K562 (cell line): ENCODE results near the gene LBHD1. TPM values are rescaled to one million over a fixed set of nuclear protein-coding genes. Genes with fewer than 3 reads are reported as not detected.
A peak's percentile ranks its signal among the peaks of the same experiment; 100 is the strongest.

Source experiments
- ATF2 ChIP-seq: sonication (generic); formaldehyde crosslinking; IDR thresholded peaks from 2 replicates; pipeline ENCODE4 v1.8.1; 2022; ENCODE audit warnings: missing genetic modification reagents
- ATF6 ChIP-seq: sonication (generic); formaldehyde crosslinking; IDR thresholded peaks from 2 replicates; pipeline ENCODE4 v1.4.0; 2020; ENCODE audit warnings: mild to moderate bottlenecking, missing genetic modification reagents
- FOSL1 ChIP-seq: fragments of 200-800 bp; sonication (Bioruptor generic); conservative IDR thresholded peaks from 2 replicates; pipeline ENCODE4 v1.6.1; 2016; ENCODE audit warnings: missing genetic modification characterization, missing compliant biosample characterization
- GMEB1 ChIP-seq: fragments of 250-450 bp; sonication (Bioruptor Pico); IDR thresholded peaks from 2 replicates; pipeline ENCODE4 v1.4.0; 2020; ENCODE audit warnings: mild to moderate bottlenecking
- HNRNPK ChIP-seq: fragments of 200-400 bp; formaldehyde crosslinking; IDR thresholded peaks from one replicate; pipeline ENCODE4 v1.6.1; 2018; ENCODE audit warnings: mild to moderate bottlenecking, low read depth, low read length; ENCODE audit not compliant: poor library complexity, severe bottlenecking
- KLF13 ChIP-seq: fragments of 450-650 bp; IDR thresholded peaks from 2 replicates; pipeline ENCODE4 v1.6.1; 2016; ENCODE audit warnings: missing genetic modification characterization, low read depth, mild to moderate bottlenecking, missing compliant biosample characterization, moderate library complexity, borderline replicate concordance
- NCOA1 ChIP-seq: fragments of 450-650 bp; IDR thresholded peaks from 2 replicates; pipeline ENCODE4 v1.6.1; 2016; ENCODE audit warnings: low read depth
- PML ChIP-seq: IDR thresholded peaks from 2 replicates; pipeline ENCODE4 v1.6.1; 2012; ENCODE audit warnings: low read length, inconsistent platforms
- POLR2H ChIP-seq: IDR thresholded peaks from 2 replicates; pipeline ENCODE4 v1.6.1; 2016; ENCODE audit warnings: missing genetic modification characterization, low read depth, mild to moderate bottlenecking, control low read depth, missing compliant biosample characterization, moderate library complexity
- RB1 ChIP-seq: fragments of 450-650 bp; IDR thresholded peaks from 2 replicates; pipeline ENCODE4 v1.6.1; 2017; ENCODE audit warnings: low read depth, mild to moderate bottlenecking
- RBFOX2 ChIP-seq: fragments of 200-400 bp; formaldehyde crosslinking; IDR thresholded peaks from 2 replicates; pipeline ENCODE4 v1.6.1; 2017; ENCODE audit warnings: low read depth, mild to moderate bottlenecking, low read length, moderate library complexity
- RBM14 ChIP-seq: fragments of 200-400 bp; formaldehyde crosslinking; IDR thresholded peaks from 2 replicates; pipeline ENCODE4 v1.6.1; 2018; ENCODE audit warnings: low read depth, mild to moderate bottlenecking, low read length, moderate library complexity, borderline replicate concordance; ENCODE audit not compliant: insufficient read depth
- SFPQ ChIP-seq: fragments of 200-400 bp; formaldehyde crosslinking; IDR thresholded peaks from 2 replicates; pipeline ENCODE4 v1.6.1; 2017; ENCODE audit warnings: mild to moderate bottlenecking, low read depth, low read length, moderate library complexity
- SUPT5H ChIP-seq: fragments of 450-650 bp; IDR thresholded peaks from 2 replicates; pipeline ENCODE4 v1.6.1; 2016
- XRCC4 ChIP-seq: IDR thresholded peaks from one replicate; pipeline ENCODE4 v1.6.1; 2011; ENCODE audit not compliant: insufficient read depth, insufficient read length; ENCODE audit errors: extremely low read depth
- YY1 ChIP-seq, 3 experiments: IDR thresholded peaks; 2 replicates each; pipeline ENCODE4 v1.6.1; 2011; ENCODE audit warnings: low read length in 2 of 3, mild to moderate bottlenecking in 2 of 3, moderate library complexity in 2 of 3, borderline replicate concordance in 1 of 3, control low read depth in 1 of 3, low read depth in 1 of 3; ENCODE audit not compliant: insufficient read depth in 3 of 3, insufficient replicate concordance in 2 of 3, control insufficient read depth in 1 of 3, insufficient read length in 1 of 3; ENCODE audit errors: extremely low read depth in 1 of 3
- ZNF239 ChIP-seq: fragments of 250-450 bp; sonication (Bioruptor Pico); IDR thresholded peaks from 2 replicates; pipeline ENCODE4 v1.4.0; 2020; ENCODE audit warnings: mild to moderate bottlenecking
- ZNF766 ChIP-seq: fragments of 200-800 bp; sonication (Bioruptor generic); conservative IDR thresholded peaks from 2 replicates; pipeline ENCODE4 v1.6.1; 2016; ENCODE audit warnings: missing genetic modification characterization, missing compliant biosample characterization
- polyA plus RNA-seq, 8 experiments: library from polyadenylated mRNA; depleted of rRNA in 4 of 8; stranded (reverse) in 5 of 8; unstranded in 3 of 8; fragments of >200 nt; fragmentation: Nextera tagmentation in 2 of 8; fragmentation: Illumina TruSeq in 1 of 8; extraction: Ambion mirVana in 2 of 8; extraction: Trizol in 1 of 8; gene quantifications; 2 replicates each; pipeline versions ENCODE4 v1.2.1 to v1.2.3, GENCODE V29; 2011 to 2014; ENCODE audit warnings: inconsistent platforms in 1 of 8, missing spikeins in 1 of 8
- total RNA-seq, 7 experiments: library from RNA; depleted of rRNA in 6 of 7; stranded (reverse); fragments of >200 nt in 6 of 7; fragmentation: Illumina TruSeq in 2 of 7; extraction: Trizol in 2 of 7; gene quantifications; 2 replicates each; pipeline versions ENCODE4 v1.2.1 to v1.2.3, GENCODE V29; 2011 to 2021; ENCODE audit warnings: low replicate concordance in 1 of 7

Gene LBHD1
- total and polyA plus RNA-seq, 9 of the 15 experiments (the other 6 are each of a cell fraction or from before 2014, with no cell fraction given), result 2.6 to 28.0 (median 12.5) TPM

- TF ChIP-seq ZNF239 (no peak), RB1 (peak; percentile 68), PML (peak; percentile 57; the same call in 1 of the 2 replicates), XRCC4 (no peak), RBFOX2 (peak; percentile 89), GMEB1 (CRISPR knock-in tag) (peak; percentile 47; the same call in 1 of the 2 replicates), RBM14 (0 out of 2 replicates have a peak, but pooled peaks have one; percentile 47), POLR2H (tag) (peak; percentile 54), ZNF766 (0 out of 2 replicates have a peak, but pooled peaks have one; percentile 13), KLF13 (tag) (peak; percentile 93), HNRNPK (peak; percentile 90), YY1 (IDR thresholded peaks at IDR 0.05; ENCODE audit: borderline replicate concordance in 1 of 3, control insufficient read depth in 1 of 3, extremely low read depth in 1 of 3, insufficient read depth in 3 of 3, insufficient read length in 1 of 3, insufficient replicate concordance in 2 of 3, low read depth in 1 of 3, low read length in 2 of 3) (peak in 2 of 3 experiments; percentile 66 to 81), FOSL1 (tag) (peak; percentile 35), NCOA1 (peak; percentile 82; the same call in 1 of the 2 replicates), ATF2 (CRISPR knock-in tag) (peak; percentile 68; the same call in 1 of the 2 replicates), ATF6 (peak; percentile 37; the same call in 1 of the 2 replicates), SFPQ (no peak), SUPT5H (peak; percentile 74)
These were observed 50.2 kb downstream of the LBHD1 start, which contains the start of gene B3GAT3 (continued) for GRCh38 chr11:62621567-62622470.
